Trophoblast cell (in vitro differentiated cells and primary cell): ENCODE results near the gene LPP.

Experiments
- DNase-seq, 2 donors: peaks; one replicate each; pipeline ENCODE4 v3.0.0-alpha.2; 2016
- H2AFZ ChIP-seq: 2 replicates; pipeline ENCODE4 v1.6.1; 2013; ENCODE audit warnings: low read length, moderate library complexity, mild to moderate bottlenecking; ENCODE audit not compliant: insufficient read depth, poor library complexity
- H2AK5ac ChIP-seq: 2 replicates; pipeline ENCODE4 v1.6.1; 2013; ENCODE audit warnings: mild to moderate bottlenecking, low read length
- H2BK120ac ChIP-seq: 2 replicates; pipeline ENCODE4 v1.6.1; 2013; ENCODE audit warnings: low read length, mild to moderate bottlenecking, moderate library complexity; ENCODE audit not compliant: insufficient read depth, poor library complexity
- H2BK12ac ChIP-seq: 2 replicates; pipeline ENCODE4 v1.6.1; 2013; ENCODE audit warnings: mild to moderate bottlenecking, low read length, moderate library complexity
- H2BK5ac ChIP-seq: 2 replicates; pipeline ENCODE4 v1.6.1; 2013; ENCODE audit warnings: low read length, low read depth, moderate library complexity, mild to moderate bottlenecking; ENCODE audit not compliant: poor library complexity
- H3K14ac ChIP-seq: 2 replicates; pipeline ENCODE4 v1.6.1; 2013; ENCODE audit warnings: mild to moderate bottlenecking, low read length
- H3K18ac ChIP-seq: 2 replicates; pipeline ENCODE4 v1.6.1; 2013; ENCODE audit warnings: mild to moderate bottlenecking, low read length
- H3K23ac ChIP-seq: 2 replicates; pipeline ENCODE4 v1.6.1; 2013; ENCODE audit warnings: low read length
- H3K27ac ChIP-seq: 2 replicates; pipeline ENCODE4 v1.5.1; 2013; ENCODE audit warnings: low read depth, mild to moderate bottlenecking, inconsistent platforms, low read length, moderate library complexity
- H3K27me3 ChIP-seq: 2 replicates; pipeline ENCODE4 v1.6.1; 2013; ENCODE audit warnings: inconsistent platforms, mild to moderate bottlenecking, low read length, moderate library complexity; ENCODE audit not compliant: insufficient read depth
- H3K36me3 ChIP-seq, 2 experiments: 1 replicate in 1 of 2; 2 replicates in 1 of 2; pipeline ENCODE4 v1.6.1; 2013; ENCODE audit warnings: low read length in 2 of 2, mild to moderate bottlenecking in 2 of 2, moderate library complexity in 1 of 2; ENCODE audit not compliant: insufficient read depth in 2 of 2, control insufficient read depth in 1 of 2
- H3K4ac ChIP-seq: 2 replicates; pipeline ENCODE4 v1.6.1; 2013; ENCODE audit warnings: low read depth, mild to moderate bottlenecking, low read length, moderate library complexity
- H3K4me1 ChIP-seq, 2 experiments: 1 replicate in 1 of 2; 2 replicates in 1 of 2; pipeline ENCODE4 v1.6.1; 2013; ENCODE audit warnings: low read length in 2 of 2, mild to moderate bottlenecking in 2 of 2, moderate library complexity in 1 of 2; ENCODE audit not compliant: insufficient read depth in 2 of 2, control insufficient read depth in 1 of 2
- H3K4me2 ChIP-seq: 2 replicates; pipeline ENCODE4 v1.6.1; 2013; ENCODE audit warnings: inconsistent platforms, mild to moderate bottlenecking, low read length, moderate library complexity
- H3K4me3 ChIP-seq: 2 replicates; pipeline ENCODE4 v1.5.1; 2013; ENCODE audit warnings: mild to moderate bottlenecking, low read depth, low read length, inconsistent platforms
- H3K79me1 ChIP-seq: one replicate; pipeline ENCODE4 v1.6.1; 2013; ENCODE audit warnings: low read length
- H3K79me2 ChIP-seq: 2 replicates; pipeline ENCODE4 v1.6.1; 2013; ENCODE audit warnings: low read length, mild to moderate bottlenecking; ENCODE audit not compliant: control insufficient read depth, insufficient read depth, poor library complexity
- H3K9ac ChIP-seq: 2 replicates; pipeline ENCODE4 v1.6.1; 2013; ENCODE audit warnings: mild to moderate bottlenecking, low read length
- H3K9me3 ChIP-seq: 2 replicates; pipeline ENCODE4 v1.6.1; 2013; ENCODE audit warnings: low read depth, mild to moderate bottlenecking, control low read depth, inconsistent platforms, low read length; ENCODE audit not compliant: insufficient read depth
- H4K12ac ChIP-seq: 2 replicates; pipeline ENCODE4 v1.6.1; 2013; ENCODE audit warnings: low read depth, mild to moderate bottlenecking, low read length, moderate library complexity
- H4K8ac ChIP-seq: 2 replicates; pipeline ENCODE4 v1.6.1; 2013; ENCODE audit warnings: low read depth, mild to moderate bottlenecking, low read length, moderate library complexity
- H4K91ac ChIP-seq: one replicate; pipeline ENCODE4 v1.6.1; 2013; ENCODE audit warnings: low read depth, mild to moderate bottlenecking, low read length, moderate library complexity
- WGBS: extraction: QIAGEN DNeasy Blood & Tissue Kit; methylation state at CpG from one replicate; pipeline ENCODE4 v1.1.7; 2013; ENCODE audit warnings: missing lambda C conversion rate; ENCODE audit not compliant: insufficient read length, insufficient coverage; ENCODE audit errors: extremely low coverage; 5-methylcytosine and 5-hydroxymethylcytosine counted together

The LPP gene

GRCh38 chr3:188567478-188568195, 413.7 kb downstream of the LPP start:
- no CpG with 5 or more reads among the region's 3 CpGs for WGBS
- no peak overlapping the region for H3K9ac ChIP-seq
- no peak overlapping the region for H4K91ac ChIP-seq
- H4K12ac ChIP-seq, result no peak overlapping the region
- H3K4me1 ChIP-seq, result peaks cover 0 to 2% of the 10 kb centered on the region in 2 experiments
- H4K8ac ChIP-seq, result no peak overlapping the region
- peak in 1 of 2 donors; percentile 27 for DNase-seq
- no peak overlapping the region for H3K23ac ChIP-seq
- H2BK12ac ChIP-seq, result no peak overlapping the region
- H3K27ac ChIP-seq, result no peak overlapping the region
- no peak overlapping the region for H2AFZ ChIP-seq
- H3K14ac ChIP-seq, result no peak overlapping the region
- H3K9me3 ChIP-seq, result no peaks in the 10 kb centered on the region
- no peak overlapping the region for H2BK5ac ChIP-seq
- no peak overlapping the region for H2BK120ac ChIP-seq
- no peak overlapping the region for H3K4ac ChIP-seq
- no peaks in the 10 kb centered on the region for H3K79me1 ChIP-seq
- no peak overlapping the region for H3K4me3 ChIP-seq
- no peak overlapping the region for H3K18ac ChIP-seq
- H3K36me3 ChIP-seq, result no peaks in the 10 kb centered on the region
- no peaks in the 10 kb centered on the region for H3K27me3 ChIP-seq
- no peaks in the 10 kb centered on the region for H3K79me2 ChIP-seq
- H2AK5ac ChIP-seq, result no peak overlapping the region
- no peak overlapping the region for H3K4me2 ChIP-seq

- no peak overlapping the region for H4K12ac ChIP-seq
- WGBS, result 100% methylated on average over 1 of the region's 3 CpGs
Measured at GRCh38 chr3:188568736-188569135, 414.8 kb downstream of the LPP start.

GRCh38 chr3:188571531-188572095, 417.7 kb downstream of the LPP start:
- no peak overlapping the region for H4K8ac ChIP-seq
- H3K79me2 ChIP-seq, result no peaks in the 10 kb centered on the region
- peaks cover 0 to 2% of the 10 kb centered on the region in 2 experiments for H3K4me1 ChIP-seq
- H2BK120ac ChIP-seq, result no peak overlapping the region
- H3K14ac ChIP-seq, result no peak overlapping the region
- no peaks in the 10 kb centered on the region for H3K27me3 ChIP-seq
- H3K79me1 ChIP-seq, result no peaks in the 10 kb centered on the region
- H2BK5ac ChIP-seq, result no peak overlapping the region
- no peak overlapping the region for H3K27ac ChIP-seq
- H3K4ac ChIP-seq, result no peak overlapping the region
- H2AK5ac ChIP-seq, result no peak overlapping the region
- no peak overlapping the region for H3K23ac ChIP-seq
- H2BK12ac ChIP-seq, result no peak overlapping the region
- H3K4me2 ChIP-seq, result no peak overlapping the region
- H3K36me3 ChIP-seq, result no peaks in the 10 kb centered on the region
- H3K18ac ChIP-seq, result no peak overlapping the region
- no CpG with 5 or more reads among the region's 7 CpGs for WGBS
- no peak overlapping the region for H2AFZ ChIP-seq
- no peak overlapping the region for H4K12ac ChIP-seq
- no peak for DNase-seq
- H3K4me3 ChIP-seq, result no peak overlapping the region
- H4K91ac ChIP-seq, result no peak overlapping the region
- H3K9ac ChIP-seq, result no peak overlapping the region
- no peaks in the 10 kb centered on the region for H3K9me3 ChIP-seq

More at GRCh38 chr3:188568736-188569135, 414.8 kb downstream of the LPP start:
- Histone ChIP-seq H3K23ac (no peak overlapping the region), H3K14ac (no peak overlapping the region), H3K4ac (no peak overlapping the region), H3K79me1 (no peaks in the 10 kb centered on the region), H3K4me1 (peaks cover 0 to 2% of the 10 kb centered on the region in 2 experiments), H3K79me2 (no peaks in the 10 kb centered on the region), H4K91ac (no peak overlapping the region), H2AFZ (no peak overlapping the region), H3K4me3 (no peak overlapping the region), H3K4me2 (no peak overlapping the region), H3K9me3 (no peaks in the 10 kb centered on the region), H2BK5ac (no peak overlapping the region), H3K9ac (no peak overlapping the region), H3K36me3 (no peaks in the 10 kb centered on the region), H3K18ac (no peak overlapping the region), H2AK5ac (no peak overlapping the region), H4K8ac (no peak overlapping the region), H3K27ac (no peak overlapping the region), H3K27me3 (no peaks in the 10 kb centered on the region), H2BK12ac (no peak overlapping the region), H2BK120ac (no peak overlapping the region)
- DNase-seq, result no peak

GRCh38 chr3:188573291-188573940, 419.5 kb downstream of the LPP start:
- Histone ChIP-seq H3K14ac (no peak overlapping the region), H3K4ac (no peak overlapping the region), H3K27me3 (no peaks in the 10 kb centered on the region), H4K8ac (no peak overlapping the region), H3K9ac (no peak overlapping the region), H4K91ac (no peak overlapping the region), H3K23ac (no peak overlapping the region), H2BK12ac (no peak overlapping the region), H3K4me3 (no peak overlapping the region), H3K36me3 (no peaks in the 10 kb centered on the region), H3K79me1 (no peaks in the 10 kb centered on the region), H3K4me2 (no peak overlapping the region), H4K12ac (no peak overlapping the region), H3K27ac (no peak overlapping the region), H2AK5ac (no peak overlapping the region), H2BK5ac (no peak overlapping the region), H3K79me2 (no peaks in the 10 kb centered on the region), H2BK120ac (no peak overlapping the region), H3K18ac (no peak overlapping the region), H2AFZ (no peak overlapping the region), H3K4me1 (peaks cover 0 to 2% of the 10 kb centered on the region in 2 experiments), H3K9me3 (no peaks in the 10 kb centered on the region)
- no peak for DNase-seq
- WGBS, result no CpG with 5 or more reads among the region's 8 CpGs
